Osteocyte (in vitro differentiated cells): ENCODE results near the gene CRYBG3. TPM values are rescaled to one million over a fixed set of nuclear protein-coding genes. Genes with fewer than 3 reads are reported as not detected.

Experiments used
- DNase-seq: peaks from one replicate; pipeline ENCODE4 v3.0.0; 2021; ENCODE audit warnings: mixed read lengths; ENCODE audit not compliant: unreplicated experiment; ENCODE audit errors: extremely low spot score
- H3K27ac Mint-ChIP-seq: one replicate; pipeline ENCODE4 v1.8.0; 2021; ENCODE audit warnings: mild to moderate bottlenecking, mixed read lengths; ENCODE audit not compliant: unreplicated experiment
- H3K27me3 Mint-ChIP-seq: one replicate; pipeline ENCODE4 v1.8.0; 2021; ENCODE audit warnings: mixed read lengths; ENCODE audit not compliant: unreplicated experiment
- H3K36me3 Mint-ChIP-seq: one replicate; pipeline ENCODE4 v1.8.0; 2021; ENCODE audit warnings: mixed read lengths; ENCODE audit not compliant: unreplicated experiment
- H3K4me1 Mint-ChIP-seq: one replicate; pipeline ENCODE4 v1.8.0; 2021; ENCODE audit warnings: mixed read lengths; ENCODE audit not compliant: unreplicated experiment
- H3K4me3 Mint-ChIP-seq: one replicate; pipeline ENCODE4 v1.8.0; 2021; ENCODE audit warnings: mild to moderate bottlenecking, moderate library complexity, mixed read lengths; ENCODE audit not compliant: unreplicated experiment
- H3K9me3 Mint-ChIP-seq: one replicate; pipeline ENCODE4 v1.8.0; 2021; ENCODE audit warnings: mixed read lengths; ENCODE audit not compliant: unreplicated experiment
- total RNA-seq: library from RNA; stranded (reverse); gene quantifications from 2 replicates; pipeline ENCODE4 v1.2.1, GENCODE V29; 2021
- TF ChIP-seq, protein P1 (sequence below): fragments of 200-600 bp; sonication (generic); IDR thresholded peaks from 2 replicates; pipeline ENCODE4 v1.5.0; 2021; ENCODE audit warnings: antibody characterized with exemption, mild to moderate bottlenecking, moderate library complexity

CRYBG3 gene
- total RNA-seq, 1 donor from 2014 or later, result 13.5 TPM

DNA sequence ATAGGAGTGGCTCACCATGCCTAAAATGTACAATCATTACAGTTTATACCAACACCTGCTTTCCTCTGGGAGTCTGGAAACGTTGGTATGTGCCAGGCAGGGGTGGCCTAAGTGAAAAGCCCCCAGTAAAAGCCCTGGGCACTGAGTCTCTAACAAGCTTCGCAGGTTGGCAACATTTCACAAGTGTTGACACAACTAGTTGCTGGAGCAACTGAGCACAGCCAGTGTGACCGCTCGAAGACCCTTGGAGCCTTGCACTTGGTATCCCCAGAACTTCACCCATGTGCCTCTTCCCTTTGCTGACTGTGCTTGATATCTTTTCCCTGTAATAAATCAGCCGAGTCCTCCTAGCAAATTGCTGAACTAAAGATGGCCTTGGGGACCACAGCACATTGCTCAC is 147.7 kb downstream of the CRYBG3 start:
- TF ChIP-seq, protein P1, sequence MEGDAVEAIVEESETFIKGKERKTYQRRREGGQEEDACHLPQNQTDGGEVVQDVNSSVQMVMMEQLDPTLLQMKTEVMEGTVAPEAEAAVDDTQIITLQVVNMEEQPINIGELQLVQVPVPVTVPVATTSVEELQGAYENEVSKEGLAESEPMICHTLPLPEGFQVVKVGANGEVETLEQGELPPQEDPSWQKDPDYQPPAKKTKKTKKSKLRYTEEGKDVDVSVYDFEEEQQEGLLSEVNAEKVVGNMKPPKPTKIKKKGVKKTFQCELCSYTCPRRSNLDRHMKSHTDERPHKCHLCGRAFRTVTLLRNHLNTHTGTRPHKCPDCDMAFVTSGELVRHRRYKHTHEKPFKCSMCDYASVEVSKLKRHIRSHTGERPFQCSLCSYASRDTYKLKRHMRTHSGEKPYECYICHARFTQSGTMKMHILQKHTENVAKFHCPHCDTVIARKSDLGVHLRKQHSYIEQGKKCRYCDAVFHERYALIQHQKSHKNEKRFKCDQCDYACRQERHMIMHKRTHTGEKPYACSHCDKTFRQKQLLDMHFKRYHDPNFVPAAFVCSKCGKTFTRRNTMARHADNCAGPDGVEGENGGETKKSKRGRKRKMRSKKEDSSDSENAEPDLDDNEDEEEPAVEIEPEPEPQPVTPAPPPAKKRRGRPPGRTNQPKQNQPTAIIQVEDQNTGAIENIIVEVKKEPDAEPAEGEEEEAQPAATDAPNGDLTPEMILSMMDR, result no peak
- H3K9me3 Mint-ChIP-seq, result no peaks in the 10 kb centered on the region
- DNase-seq, result no peak
- H3K4me3 Mint-ChIP-seq, result no peak overlapping the region
- H3K4me1 Mint-ChIP-seq, result peaks cover 26% of the 10 kb centered on the region
- no peaks in the 10 kb centered on the region for H3K27me3 Mint-ChIP-seq
- no peak overlapping the region for H3K27ac Mint-ChIP-seq
- peaks cover 7% of the 10 kb centered on the region for H3K36me3 Mint-ChIP-seq

DNA sequence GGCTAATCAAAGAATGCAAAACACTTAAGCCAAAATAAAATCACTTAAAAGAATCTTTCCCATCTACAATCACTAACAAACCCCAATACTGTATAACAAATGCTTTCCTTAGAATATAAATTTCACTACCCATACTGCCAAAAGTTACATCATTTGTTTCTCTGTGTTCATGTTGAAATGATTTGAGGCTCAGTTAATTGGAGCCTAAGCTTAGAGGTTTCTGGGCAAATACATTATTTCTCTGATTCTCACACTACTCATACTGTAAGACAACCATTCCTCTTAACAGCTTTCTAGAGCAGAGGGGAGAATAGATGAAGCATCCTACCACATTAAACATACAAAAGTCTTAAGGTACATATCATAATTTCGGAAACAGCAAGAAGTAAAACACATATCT is 148.3 kb downstream of the CRYBG3 start:
- H3K9me3 Mint-ChIP-seq, result no peaks in the 10 kb centered on the region
- TF ChIP-seq, protein P1, result no peak
- H3K36me3 Mint-ChIP-seq, result peaks cover 7% of the 10 kb centered on the region
- peak overlapping the region; percentile 9 for H3K27ac Mint-ChIP-seq
- peaks cover 26% of the 10 kb centered on the region for H3K4me1 Mint-ChIP-seq
- H3K27me3 Mint-ChIP-seq, result no peaks in the 10 kb centered on the region
- DNase-seq, result no peak
- no peak overlapping the region for H3K4me3 Mint-ChIP-seq

DNA sequence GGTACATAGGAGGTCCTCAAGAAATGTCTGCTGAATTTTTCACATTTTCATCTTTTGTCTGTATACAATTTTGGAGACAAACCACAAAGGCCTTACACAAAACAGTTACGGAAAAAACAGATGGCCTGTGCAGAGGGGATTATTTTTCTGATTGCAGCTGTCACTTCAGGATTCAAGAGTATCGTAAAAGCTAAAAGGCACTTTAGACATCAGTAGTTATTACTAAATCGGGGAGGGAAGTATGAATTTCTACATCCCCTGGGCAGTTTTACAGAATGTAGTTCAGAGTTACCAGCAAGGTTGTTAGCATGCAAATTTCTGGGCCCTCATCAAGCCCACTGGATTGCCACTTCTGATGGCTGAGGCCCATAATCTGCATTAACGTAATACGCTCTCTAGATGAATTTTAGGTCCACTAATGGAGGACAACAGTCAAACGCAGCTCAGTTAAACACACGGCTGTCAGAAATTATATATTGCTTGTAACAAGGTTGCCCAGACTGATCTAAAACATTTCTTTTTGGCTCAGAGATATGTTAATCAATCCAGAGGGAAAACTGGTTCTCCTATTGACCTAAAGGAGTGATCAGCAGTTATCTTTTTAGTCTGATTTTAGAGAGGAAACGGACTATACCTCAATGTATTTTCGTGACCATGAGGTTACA is 149.3 kb downstream of the CRYBG3 start:
- H3K36me3 Mint-ChIP-seq, result peaks cover 5% of the 10 kb centered on the region

DNA sequence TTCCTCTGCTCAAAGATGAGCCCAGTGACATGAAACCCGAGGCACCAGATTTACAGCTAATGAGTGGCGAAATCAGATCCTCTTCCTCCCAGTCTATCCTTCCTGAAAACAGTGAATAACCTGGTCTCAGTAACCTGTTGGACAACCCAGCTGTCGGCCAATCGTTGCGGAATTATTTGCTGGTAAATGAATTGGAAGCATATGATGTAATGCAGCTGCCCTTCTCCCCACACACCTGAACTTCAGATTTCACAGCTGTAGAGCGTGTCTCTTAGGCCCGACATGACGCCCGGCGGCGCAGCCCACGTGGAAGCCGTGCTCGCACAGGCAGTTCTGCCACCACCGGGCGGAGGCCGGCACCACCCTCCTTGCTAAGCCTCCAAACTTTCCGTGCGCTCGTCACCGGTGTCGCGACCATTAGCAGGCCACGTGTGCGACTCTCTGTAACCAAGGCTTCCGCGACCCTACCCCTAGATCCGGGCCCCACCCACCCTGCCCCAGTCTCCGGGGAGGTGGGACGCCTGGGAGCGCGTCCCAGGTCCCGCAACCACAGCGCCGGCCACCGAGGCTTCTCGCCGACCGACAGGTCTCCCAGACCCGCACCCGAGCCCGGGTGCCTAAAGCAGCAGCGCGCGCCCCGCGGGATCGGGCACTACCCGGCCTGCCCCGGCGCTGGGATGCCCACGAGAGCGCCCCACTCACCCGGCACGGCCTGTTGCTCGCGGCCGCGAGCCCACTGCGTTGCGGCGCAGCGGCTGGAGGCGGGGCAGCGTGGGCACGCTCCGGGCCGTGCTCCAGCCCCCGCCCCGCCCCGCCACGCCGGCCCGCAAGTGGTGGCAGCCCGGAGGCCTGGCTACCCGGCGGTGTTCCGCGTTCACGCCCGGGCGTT is 150.1 kb downstream of the CRYBG3 start, which contains the start of gene RIOX2:
RIOX2 (minus strand) TSS at position 753 of the 889 bp plus-strand sequence. CDS start 4,838 bp downstream, outside the sequence.
- Mint-ChIP-seq H3K4me3 (peak within 1 kb of the TSS; percentile 89), H3K27ac (peak within 1 kb of the TSS; percentile 85), H3K9me3 (no peaks in the 10 kb centered on the region), H3K27me3 (no peaks in the 10 kb centered on the region), H3K4me1 (peaks cover 24% of the 10 kb centered on the region), H3K36me3 (peaks cover 3% of the 10 kb centered on the region)
- TF ChIP-seq, protein P1, result no peak
- DNase-seq, result peak; percentile 89

More for the DNA sequence above, 149.3 kb downstream of the CRYBG3 start:
- Mint-ChIP-seq H3K4me1 (peaks cover 24% of the 10 kb centered on the region), H3K27me3 (no peaks in the 10 kb centered on the region), H3K27ac (peak overlapping the region; percentile 85), H3K9me3 (no peaks in the 10 kb centered on the region), H3K4me3 (peak overlapping the region; percentile 89)
- no peak for DNase-seq
- TF ChIP-seq, protein P1, result no peak

DNA sequence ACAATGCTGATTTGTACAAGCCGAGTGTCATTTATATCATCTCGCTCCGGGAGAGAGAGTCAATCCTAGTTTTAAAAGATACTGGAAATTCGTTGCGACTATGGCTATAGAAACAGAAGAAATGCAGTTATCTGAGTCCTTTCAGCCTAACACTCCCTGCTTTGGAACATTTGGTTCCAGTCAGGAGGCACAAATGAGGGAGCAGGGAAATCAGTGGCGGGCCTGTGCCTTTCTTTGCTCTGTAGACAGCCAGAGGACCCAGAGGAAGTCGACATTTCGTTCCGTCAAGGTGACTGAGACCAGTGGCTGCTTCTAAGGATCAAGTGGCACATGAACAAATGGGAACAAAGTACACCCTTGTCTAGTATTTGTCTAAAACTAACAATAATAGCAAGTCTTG is 151.2 kb downstream of the CRYBG3 start:
- peaks cover 24% of the 10 kb centered on the region for H3K4me1 Mint-ChIP-seq
- no peaks in the 10 kb centered on the region for H3K36me3 Mint-ChIP-seq
- H3K27ac Mint-ChIP-seq, result no peak overlapping the region
- peak overlapping the region; percentile 66 for H3K4me3 Mint-ChIP-seq
- TF ChIP-seq, protein P1, result no peak
- H3K27me3 Mint-ChIP-seq, result peaks cover 2% of the 10 kb centered on the region
- no peak for DNase-seq
- H3K9me3 Mint-ChIP-seq, result no peaks in the 10 kb centered on the region
